Body of pancreas (tissue), 4 donors: Measurements from ENCODE around the gene ZNF248.

ENCODE experiments used
- POLR2A ChIP-seq, 3 donors: fragments of 450-650 bp; IDR thresholded peaks; one replicate each; pipeline ENCODE4 v1.6.1; 2016; ENCODE audit warnings: antibody characterized with exemption in 3 of 3, mild to moderate bottlenecking in 2 of 3
- TF ChIP-seq, protein P1 (sequence below), 7 experiments: fragments of 450-650 bp in 4 of 7; fragments of 200-600 bp in 3 of 7; sonication (generic) in 3 of 7; IDR thresholded peaks; one replicate each; pipeline ENCODE4 v1.5.1; 2016 to 2019; ENCODE audit warnings: antibody characterized with exemption in 7 of 7

DNA sequence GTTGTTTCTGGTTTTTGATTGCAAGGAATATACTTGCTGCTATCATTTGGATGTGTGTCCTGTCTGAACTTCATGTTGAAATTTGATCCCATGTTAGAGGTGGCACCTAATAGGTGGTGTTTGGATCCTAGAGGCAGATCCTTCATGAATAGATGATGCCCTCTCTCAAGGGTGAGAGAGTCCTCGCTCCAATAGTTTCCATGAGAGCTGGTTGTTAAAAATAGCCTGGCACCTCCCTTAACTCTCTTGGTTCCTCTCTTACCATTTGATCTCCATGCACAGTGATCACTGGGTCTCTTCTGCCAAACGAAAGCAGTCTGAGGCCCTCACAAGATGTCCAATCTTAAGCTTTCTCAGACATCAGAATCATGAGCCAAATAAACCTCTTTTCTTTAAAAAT, 49.0 kb upstream of the ZNF248 start:
- TF ChIP-seq, protein P1, sequence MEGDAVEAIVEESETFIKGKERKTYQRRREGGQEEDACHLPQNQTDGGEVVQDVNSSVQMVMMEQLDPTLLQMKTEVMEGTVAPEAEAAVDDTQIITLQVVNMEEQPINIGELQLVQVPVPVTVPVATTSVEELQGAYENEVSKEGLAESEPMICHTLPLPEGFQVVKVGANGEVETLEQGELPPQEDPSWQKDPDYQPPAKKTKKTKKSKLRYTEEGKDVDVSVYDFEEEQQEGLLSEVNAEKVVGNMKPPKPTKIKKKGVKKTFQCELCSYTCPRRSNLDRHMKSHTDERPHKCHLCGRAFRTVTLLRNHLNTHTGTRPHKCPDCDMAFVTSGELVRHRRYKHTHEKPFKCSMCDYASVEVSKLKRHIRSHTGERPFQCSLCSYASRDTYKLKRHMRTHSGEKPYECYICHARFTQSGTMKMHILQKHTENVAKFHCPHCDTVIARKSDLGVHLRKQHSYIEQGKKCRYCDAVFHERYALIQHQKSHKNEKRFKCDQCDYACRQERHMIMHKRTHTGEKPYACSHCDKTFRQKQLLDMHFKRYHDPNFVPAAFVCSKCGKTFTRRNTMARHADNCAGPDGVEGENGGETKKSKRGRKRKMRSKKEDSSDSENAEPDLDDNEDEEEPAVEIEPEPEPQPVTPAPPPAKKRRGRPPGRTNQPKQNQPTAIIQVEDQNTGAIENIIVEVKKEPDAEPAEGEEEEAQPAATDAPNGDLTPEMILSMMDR (IDR thresholded peaks at IDR 0.05): no peak
- no peak for TF ChIP-seq POLR2A (IDR thresholded peaks at IDR 0.05)
